ENCODE data around the gene SPTBN4.
"Not testable (repeated sequence)": the region's sequence is repeated elsewhere in the genome, so short reads cannot be mapped to it uniquely, and the experiment has no call there.

The SPTBN4 gene

GRCh38 chr19:40621966-40622772 is 155.4 kb downstream of the SPTBN4 start:
- no peak for TF ChIP-seq ZNF274 (IDR thresholded peaks at IDR 0.05; ENCODE audit: low read depth, low read length)
- no peak overlapping the region for H3K4me3 ChIP-seq (ENCODE audit: low read length)

GRCh38 chr19:40622773-40623075 is 155.9 kb downstream of the SPTBN4 start:
- no peak overlapping the region for H3K4me3 ChIP-seq (ENCODE audit: low read length)
- no peak for TF ChIP-seq ZNF274 (IDR thresholded peaks at IDR 0.05; ENCODE audit: low read depth, low read length)

- no peak overlapping the region for H3K4me3 ChIP-seq (ENCODE audit: low read length)
- no peak for TF ChIP-seq ZNF274 (IDR thresholded peaks at IDR 0.05; ENCODE audit: low read depth, low read length)
Measured at GRCh38 chr19:40623403-40624251, 156.8 kb downstream of the SPTBN4 start.

GRCh38 chr19:40624369-40625153 is 157.8 kb downstream of the SPTBN4 start:
- H3K4me3 ChIP-seq (ENCODE audit: low read length): not testable (repeated sequence)

- no peak overlapping the region for H3K4me3 ChIP-seq (ENCODE audit: low read length)
- no peak for TF ChIP-seq ZNF274 (IDR thresholded peaks at IDR 0.05; ENCODE audit: low read depth, low read length)
Measured at GRCh38 chr19:40625406-40626120, 158.8 kb downstream of the SPTBN4 start.

Data from GM08714 (cell line).